NCI-H748 (cell line): ENCODE results near the gene FCN3.

Experiments used
- DNase-seq: peaks from one replicate; lab custom pipeline; 2025; ENCODE audit not compliant: unreplicated experiment; lab: John Stamatoyannopoulos, UW

The FCN3 gene

DNA sequence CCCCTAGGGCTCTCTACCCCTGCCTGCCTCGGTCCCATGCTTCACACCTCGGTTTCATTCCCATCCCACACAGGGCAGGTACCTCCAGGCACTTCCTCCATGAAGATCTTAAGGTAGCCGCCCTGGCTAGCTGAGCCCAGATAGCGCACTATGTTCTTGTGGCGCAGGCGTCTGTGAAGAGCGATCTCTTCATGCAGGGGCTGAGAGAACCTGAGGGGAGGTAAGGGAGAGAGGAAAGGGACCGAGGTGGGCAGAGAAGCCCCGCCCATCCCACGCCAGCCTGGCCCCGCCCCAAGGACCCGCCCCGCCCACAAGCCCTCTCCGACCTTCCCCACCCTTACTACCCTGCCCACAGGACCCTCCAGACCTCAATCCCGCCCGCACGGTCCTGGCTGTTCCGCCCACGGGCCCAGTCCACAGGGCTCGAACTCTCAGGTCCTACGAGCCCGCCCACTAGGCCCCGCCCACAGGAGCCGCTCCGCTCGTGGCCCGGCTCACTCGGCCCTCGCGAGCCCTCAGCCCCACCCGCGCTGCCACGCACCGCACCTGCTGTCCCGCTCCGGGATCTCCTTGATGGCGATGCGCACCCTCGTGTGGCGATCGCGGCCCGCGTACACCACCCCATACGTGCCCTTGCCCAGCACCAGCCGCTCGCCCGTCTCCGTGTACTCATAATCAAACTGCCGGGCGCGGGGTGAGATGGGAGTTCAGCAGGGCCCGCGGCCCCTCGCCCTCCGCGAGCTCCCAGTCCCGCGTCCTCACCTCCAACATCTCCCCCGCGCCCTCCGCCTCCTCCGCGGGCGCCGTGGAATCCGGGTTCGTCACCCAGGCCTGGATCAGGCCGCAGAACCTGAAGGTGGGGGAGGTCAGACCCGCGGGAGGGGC is 14.2 kb downstream of the FCN3 start:
- no peak for DNase-seq

DNA sequence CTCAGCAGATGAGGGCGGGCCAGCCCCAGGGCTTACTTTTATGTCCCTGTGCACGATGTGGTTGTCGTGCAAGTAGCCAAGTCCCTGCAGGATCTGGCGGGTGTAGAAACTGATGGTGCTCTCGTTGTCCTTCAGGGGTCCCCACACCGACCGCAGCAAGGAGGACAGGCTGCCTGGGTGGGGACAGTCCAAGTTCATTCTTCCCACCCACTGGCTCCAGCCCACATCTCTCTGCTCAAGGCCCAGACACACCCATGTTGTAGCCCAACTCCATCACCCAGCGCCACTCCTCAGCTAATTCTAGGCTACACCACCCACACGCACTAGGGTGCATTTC is 14.8 kb downstream of the FCN3 start:
- DNase-seq = no peak

DNA sequence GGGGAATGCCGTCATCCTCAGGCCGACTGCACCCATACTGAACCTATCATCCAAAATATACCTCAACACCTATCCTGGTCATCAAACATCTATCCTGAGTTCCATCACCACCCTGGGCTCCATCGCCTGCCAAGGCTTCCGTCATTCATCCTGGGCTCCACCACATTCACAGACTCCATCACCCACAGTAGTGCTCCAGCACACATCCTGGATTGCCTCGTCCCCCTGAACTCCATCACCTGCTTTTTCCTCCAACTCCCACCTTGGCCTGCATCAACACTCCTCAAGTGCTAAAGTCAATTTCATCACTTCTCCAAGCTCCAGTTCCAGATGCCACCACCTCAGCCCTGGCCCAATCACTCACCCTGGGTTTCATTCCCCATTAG is 15.7 kb downstream of the FCN3 start:
- no peak for DNase-seq

DNA sequence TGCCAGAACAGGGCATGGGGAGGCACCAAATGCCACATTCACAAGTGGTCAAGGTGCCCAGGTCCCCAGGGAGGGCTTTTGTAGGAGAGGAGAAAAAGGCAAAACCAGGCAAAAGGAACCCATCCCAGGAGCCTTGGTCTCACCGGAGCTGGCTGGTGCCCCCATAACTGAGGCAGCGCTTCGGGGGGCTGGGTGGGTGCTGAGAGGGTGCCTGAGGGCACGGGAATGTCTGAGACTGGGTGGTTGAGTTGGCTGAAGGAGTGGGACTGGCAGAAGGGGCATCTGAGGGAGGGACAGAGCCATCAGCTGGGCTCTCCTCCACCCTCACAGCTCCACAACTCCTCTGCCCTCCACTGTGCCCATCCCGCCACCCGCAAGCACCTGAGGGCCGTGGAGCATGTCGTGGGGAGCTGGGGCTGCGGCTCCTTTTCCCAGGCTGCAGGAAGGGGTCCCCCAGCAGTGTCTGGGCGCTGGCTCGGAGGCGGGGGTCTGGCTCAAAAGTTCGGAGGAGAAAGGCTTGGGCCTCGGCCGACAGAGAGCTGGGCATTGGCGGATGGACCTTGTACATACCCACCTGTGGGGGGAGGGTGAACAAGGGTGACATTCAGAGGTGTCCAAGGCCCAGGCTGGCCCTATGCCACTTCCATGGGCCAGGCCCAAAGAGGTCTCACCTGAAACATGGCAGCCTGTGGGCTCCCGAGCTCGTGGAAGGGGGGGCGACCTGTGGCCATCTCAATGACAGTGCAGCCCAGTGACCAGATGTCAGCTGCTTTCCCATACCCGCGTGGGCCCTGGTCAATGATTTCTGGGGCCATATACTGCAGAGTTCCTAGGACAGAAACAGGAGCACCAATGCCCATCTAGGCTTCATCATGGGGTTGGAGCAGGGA is 16.3 kb downstream of the FCN3 start:
- no peak for DNase-seq

DNA sequence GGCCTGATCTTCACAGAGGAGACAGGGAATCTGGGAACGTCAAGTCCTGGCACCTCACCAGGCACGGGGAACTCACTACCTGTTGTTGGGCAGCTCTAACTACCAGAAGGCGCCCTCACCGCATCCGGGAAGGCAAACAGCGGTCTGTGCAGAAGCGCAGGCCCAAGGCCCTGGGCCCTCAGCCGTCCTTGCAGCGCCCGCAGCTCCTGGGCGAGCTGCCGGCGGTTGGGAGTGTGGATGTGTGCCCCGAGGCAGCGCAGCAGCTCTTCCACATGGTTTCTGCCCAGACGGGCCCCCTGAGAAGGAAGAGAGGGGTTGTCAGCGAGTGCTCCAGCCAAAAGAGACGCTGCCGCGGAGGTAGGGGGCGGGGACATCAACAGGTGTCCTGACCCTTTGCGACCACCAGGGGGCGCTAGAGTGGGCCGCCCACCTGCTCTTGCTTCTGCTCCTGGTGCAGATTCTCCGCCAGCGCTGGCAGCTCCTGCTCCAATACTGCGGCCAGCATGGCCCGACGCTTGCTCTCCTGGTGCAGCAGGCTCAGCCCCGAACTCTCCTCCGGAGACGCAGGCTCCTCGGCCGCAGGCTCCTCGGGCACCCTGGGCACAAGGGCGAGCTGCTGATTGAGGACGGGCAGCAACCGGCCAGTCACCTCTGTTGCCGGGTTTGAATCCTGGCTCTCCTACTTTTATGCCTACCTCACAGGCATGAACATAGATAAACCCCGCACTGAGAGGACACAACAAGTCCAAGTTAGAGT is 17.2 kb downstream of the FCN3 start:
- peak; percentile 48 for DNase-seq

DNA sequence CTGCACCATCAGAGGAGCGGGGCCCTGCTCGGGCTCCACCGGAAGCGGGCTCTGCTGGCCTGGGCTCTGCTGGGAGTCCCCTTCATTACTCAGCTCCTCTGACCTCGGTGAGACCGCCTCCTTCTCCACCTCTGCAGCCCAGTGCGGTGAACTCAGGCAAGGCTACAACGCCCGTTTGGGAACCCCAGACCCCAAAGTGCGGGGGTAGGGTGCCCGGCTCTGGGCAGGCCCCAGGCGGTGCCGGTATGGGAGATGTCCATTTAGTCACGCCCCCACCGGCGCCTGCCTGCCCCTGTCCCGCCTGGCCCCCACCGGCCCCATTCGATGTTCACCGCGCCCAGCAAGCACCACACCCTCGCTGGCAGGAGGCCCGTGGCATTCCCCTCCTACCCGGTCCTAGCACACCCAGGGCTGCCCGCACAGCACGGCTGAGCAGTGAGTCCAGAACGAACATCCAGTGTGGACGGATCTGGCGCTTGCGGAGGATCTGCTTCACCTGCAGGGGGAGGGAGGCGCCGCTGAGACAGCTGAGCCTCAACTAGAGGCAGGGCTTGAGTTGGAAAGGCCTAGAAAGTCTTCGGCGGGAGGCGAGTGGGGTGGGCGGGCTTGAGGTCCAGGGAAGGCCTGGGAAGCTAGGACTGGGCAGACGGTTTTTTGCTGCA is 17.9 kb downstream of the FCN3 start:
- DNase-seq = no peak

DNA sequence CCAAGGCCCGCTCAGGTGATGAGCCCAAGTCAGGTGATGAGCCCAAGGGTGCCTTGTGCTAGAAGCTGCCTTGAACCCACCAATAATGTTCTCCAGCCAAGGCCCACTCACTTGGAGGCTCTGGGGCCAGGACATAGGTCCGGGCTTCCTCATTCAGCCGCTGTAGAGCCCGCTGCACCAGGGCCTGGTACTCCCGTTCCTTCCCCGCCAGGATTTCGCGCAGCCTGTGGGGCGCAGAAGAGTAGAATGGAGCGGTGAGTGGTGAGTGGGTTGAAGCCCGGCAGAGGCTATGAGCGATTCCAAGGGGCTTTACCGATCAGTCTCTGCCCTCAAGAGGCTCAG is 18.4 kb downstream of the FCN3 start:
- no peak for DNase-seq

DNA sequence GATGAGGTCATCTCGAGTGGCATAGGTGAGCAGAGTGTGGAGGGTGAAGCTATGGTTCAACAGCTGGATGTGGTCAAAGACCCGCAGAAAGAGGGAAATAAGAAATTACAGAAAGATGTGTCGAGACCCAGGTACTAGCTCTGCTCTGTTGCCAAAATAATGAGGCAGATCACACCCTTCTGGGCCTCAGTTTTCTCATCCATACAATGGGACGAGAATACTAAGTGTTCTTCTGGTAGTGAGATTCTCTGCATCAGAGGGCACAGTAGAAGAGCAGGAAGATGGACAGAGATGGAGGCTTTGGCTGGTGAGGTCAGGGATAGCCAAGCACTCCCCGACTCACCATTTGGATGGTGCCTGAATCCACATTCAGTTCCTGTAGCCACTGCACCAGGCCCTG is 18.9 kb downstream of the FCN3 start:
- no peak for DNase-seq

DNA sequence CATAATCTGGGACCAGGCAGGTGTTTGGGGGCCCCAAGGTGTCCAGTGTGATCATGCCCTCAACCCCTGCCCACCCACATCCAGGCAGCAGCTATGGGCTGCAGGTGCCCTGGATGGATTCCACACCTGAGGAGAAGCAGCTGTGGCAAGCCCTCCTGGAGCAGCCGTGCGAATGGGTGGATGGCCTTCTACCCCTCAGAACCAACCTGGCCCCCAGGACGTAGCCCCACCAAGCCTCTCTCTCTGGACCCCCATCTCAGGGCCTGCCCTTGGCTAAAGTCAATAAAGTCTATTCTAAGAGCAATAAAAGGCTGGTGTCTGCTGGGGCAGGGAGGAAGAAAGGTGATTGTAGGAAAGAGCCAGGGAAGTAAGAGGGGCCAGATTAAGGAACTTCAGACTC is 21.0 kb downstream of the FCN3 start:
- DNase-seq = no peak

DNA sequence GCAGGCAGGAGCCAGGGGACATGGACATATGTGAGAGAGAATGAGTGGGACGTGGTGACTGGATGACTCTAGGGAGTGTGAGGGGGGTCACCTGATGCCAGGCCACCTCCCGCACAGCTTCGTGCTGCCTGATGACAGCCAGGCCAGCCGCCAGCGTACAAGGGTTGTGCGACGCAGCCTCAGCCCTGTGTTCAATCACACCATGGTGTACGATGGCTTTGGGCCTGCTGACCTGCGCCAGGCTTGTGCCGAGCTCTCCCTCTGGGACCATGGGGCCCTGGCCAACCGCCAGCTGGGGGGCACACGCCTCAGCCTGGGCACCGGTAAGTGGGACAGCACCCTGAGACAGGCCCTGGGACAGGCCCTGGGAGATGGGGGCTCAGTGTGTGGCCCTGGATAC is 21.5 kb downstream of the FCN3 start:
- DNase-seq = no peak

DNA sequence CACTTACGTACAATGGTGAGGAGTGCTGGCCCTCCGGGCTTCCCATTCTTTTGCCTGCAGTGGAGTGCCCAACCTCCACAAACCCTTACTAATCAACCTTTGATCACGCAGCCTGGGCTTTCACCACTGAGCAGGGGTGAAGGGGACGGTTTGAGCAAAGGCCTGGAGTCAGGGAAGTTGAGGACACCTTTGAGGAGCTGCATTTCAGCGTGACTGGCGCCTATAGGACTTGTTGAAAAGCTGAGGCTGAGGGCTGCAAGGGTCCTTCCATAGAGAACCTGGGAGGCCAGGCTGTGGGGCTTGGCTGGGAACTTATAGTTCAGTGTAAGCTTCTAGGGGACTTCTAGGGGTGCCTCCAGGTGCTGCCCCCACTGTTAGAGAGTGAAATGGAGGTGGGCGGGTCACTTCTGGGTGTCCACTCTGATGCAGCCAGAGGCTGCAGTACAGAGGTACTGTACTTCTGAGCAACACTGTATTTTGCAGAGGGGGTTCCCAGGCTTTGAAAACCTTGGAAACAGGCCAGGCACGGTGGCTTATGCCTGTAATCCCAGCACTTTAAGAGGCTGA is 23.0 kb downstream of the FCN3 start:
- DNase-seq = no peak

DNA sequence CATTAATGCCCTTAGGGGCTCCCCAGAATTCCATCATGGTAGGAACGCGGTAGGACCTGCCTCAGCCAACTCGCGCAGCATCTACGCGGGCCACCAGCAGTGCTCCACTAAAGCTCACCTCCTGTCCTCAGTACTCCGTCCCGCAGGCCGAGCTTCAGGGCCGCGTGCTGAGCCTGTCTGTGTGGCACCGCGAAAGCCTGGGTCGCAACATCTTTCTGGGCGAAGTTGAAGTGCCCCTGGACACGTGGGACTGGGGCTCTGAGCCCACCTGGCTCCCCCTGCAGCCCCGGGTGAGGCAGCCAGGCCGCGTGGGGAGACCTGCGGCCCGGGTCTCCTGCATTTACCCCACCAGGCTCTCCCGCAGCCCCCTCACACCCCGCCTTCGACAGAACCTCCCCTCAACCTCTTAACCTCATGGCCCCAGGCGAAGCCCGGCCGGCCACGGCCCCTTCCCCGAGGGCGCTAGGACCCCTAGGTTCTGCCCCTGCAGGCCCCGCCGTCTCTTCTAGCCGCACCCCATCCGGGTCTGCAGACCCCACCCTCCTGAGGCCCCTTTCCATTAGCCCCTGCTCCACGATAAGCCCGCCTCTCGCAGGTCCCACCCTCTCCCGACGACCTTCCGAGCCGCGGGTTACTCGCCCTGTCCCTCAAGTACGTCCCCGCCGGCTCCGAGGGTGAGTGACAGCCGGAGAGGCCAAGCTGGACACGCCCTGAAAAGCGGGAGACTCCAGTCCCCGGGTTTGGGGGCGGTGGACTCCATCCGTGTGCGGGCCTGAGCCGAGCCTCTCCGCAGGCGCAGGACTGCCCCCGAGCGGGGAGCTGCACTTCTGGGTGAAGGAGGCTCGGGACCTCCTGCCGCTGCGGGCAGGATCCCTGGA is 23.7 kb downstream of the FCN3 start:
- no peak for DNase-seq

DNA sequence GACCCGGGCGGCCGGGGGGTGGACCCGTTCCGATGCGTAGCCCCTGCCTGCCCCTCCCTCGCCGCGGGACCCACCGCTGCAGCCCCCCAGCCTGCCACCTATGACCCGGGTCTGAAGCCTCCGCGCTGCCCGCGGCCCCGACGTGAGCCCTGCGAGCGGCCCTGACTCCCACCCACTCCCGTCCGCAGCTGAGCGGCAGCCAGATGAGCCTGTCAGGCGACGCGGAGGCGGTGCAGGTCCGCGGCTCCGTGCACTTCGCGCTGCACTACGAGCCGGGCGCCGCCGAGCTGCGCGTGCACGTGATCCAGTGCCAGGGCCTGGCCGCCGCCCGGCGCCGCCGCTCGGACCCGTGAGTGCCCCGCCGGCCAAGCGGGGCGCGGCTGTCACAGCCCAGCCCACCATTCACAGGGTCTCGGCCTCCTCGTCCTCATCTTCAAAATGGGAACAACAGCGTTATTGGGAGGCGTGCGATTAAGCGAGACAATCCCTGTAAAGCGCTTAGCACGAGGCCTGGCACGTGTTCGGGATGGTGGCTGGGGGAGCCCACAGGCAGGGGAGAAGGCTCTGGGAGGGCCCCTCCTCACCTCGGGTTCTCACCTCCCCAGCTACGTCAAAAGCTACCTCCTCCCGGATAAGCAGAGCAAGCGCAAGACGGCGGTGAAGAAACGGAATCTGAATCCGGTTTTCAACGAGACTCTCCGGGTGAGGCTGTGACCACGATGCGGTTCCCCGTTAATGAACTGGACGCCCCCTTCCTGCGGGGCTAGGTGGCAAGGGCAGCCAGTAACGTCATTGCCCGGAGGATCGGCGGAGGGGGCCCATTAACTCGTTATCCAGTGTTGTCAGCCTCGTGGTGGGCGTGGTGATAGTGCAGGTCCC is 24.6 kb downstream of the FCN3 start:
- DNase-seq = peak; percentile 80

DNA sequence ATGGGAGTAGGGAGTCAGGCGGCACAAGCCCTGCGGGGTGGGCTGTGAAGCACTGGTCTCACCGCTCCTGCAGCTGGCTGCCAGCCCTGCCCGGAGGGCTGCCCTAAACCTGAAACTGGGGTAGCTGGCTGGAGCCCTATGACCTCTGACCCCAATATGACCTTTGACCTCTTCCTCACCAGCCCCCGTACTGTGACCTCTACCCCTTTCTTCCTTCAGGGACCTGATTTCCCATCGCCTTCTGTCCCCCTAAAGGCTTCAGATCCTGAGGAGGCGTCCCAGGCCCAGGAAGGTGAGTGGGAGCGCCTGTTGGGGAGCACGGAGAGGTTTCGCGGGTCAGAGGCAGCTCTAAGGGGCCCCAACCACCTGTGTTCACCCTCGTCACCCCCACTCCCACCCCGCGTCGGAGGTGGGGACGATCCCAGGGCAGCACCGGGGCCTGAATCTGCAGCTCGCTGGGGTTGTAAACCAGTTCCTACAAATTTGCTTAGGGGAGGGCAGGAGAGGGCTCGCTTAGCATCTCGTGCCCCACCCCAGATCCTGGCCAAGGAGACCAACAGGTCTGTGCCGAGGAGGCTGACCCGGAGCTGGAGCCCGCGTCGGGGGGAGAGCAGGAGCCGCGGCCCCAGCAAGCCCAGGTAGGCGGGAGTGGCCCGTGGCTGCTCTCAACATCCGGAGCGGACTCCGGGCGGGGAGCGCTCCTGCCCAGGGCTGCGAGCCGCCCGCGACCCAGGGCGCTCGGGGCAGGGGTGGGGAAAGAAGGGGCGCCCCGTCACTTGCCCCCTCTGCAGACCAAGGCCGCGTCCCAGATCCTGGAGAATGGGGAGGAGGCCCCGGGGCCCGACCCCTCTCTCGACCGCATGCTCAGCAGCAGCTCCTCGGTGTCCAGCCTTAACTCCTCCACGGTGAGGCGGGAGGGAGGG is 25.5 kb downstream of the FCN3 start:
- peak; percentile 38 for DNase-seq

DNA sequence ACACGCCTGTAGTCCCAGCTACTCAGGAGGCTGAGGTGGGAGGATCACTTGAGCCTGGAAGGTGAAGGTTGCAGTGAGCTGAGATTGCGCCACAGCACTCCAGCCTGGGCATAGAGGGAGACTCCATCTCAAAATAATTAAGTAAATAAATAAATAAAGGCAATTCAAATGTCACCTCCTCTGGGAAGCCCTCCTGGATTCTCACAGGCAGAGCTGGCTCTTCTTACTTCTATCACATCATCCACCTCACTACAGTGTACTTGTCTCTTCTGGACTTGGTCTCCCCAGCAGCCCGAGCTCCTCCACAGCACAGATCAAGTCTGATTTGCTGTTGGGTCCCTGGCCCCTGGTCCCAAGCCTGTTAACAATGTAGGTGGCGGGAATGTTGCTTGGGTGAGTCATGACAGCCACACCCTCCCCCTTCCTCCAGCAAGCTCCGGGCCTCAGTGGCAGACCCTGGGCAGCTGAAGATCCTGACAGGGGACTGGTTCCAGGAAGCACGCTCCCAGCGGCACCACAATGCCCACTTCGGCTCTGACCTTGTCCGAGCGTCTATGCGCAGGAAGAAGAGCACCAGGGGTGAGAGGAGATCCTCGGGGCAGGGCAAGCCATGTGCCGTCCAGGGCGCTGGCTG is 27.5 kb downstream of the FCN3 start:
- DNase-seq = no peak

DNA sequence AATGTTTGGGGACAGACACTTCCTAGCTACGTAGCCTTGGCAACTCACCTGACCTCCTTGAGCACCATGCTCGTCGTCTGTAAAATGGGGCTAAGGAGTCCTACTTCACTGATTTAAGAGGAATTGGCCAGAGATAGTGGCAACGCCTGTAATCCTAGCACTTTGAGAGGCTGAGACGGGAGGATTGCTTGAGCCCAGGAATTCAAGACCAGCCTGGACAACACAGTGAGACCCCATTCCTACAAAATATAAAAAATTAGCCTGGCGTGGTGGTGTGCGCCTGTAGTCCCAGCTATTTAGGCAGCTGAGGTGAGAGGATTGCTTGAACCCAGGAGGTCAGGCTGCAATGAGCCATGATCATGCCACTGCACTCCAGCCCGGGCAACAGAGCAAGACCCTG is 28.3 kb downstream of the FCN3 start:
- no peak for DNase-seq

DNA sequence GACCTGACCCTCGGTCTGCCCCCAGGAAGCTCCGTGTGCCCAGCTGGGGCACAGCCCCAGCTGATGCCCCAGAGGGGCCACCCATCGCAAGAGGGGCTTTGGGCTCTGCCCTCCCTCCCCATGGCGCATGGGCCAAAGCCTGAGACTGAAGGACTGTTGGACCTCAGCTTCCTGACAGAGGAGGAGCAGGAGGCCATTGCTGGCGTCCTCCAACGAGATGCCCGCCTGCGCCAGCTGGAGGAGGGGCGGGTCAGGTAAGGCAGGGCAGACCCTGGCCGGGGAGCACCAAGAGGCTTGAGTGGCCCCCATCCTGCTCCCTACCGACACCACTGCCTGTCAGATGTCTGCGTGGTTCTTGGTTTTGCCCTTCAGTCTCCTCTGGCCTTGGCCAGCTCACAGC is 29.4 kb downstream of the FCN3 start:
- no peak for DNase-seq
